ENCODE measurements around the gene GNG10.

- TF ChIP-seq CTCF (conservative IDR thresholded peaks at IDR 0.05 in 1 of 2, IDR thresholded peaks at IDR 0.05 in 1 of 2; ENCODE audit: low read depth in 1 of 2, low read length in 2 of 2) (no peak), EZH2 (IDR thresholded peaks at IDR 0.05; ENCODE audit: low read length, missing control alignments) (no peak)
Observed at GRCh38 chr9:111637421-111637950, 23.9 kb upstream of the GNG10 start.
